Upper lobe of left lung (tissue), 6 donors: Measurements from ENCODE around the gene BPI. TPM values are rescaled to one million over a fixed set of nuclear protein-coding genes. Genes with fewer than 3 reads are reported as not detected.
"Not testable (repeated sequence)": the region's sequence is repeated elsewhere in the genome, so short reads cannot be mapped to it uniquely, and the experiment has no call there.

Source experiments
- ATAC-seq, 2 donors: fragments of 200-7000 bp; cut with Tn5 transposase; one replicate each; pipeline ENCODE4 v1.9.1; 2022; ENCODE audit warnings: mild to moderate bottlenecking in 2 of 2, moderate library complexity in 2 of 2; ENCODE audit not compliant: low FRiP score in 2 of 2
- DNase-seq, 2 donors: peaks; one replicate each; pipeline ENCODE4 v3.0.0-alpha.2; 2019 to 2020
- H3K27ac ChIP-seq, 4 donors: fragments of 200-600 bp; sonication (generic); one replicate each; pipeline ENCODE4 v1.5.1; 2016 to 2019
- H3K27me3 ChIP-seq, 4 donors: fragments of 200-600 bp; sonication (generic); one replicate each; pipeline ENCODE4 v1.5.1; 2017 to 2019
- H3K36me3 ChIP-seq, 4 donors: fragments of 200-600 bp; sonication (generic); one replicate each; pipeline ENCODE4 v1.5.1; 2016 to 2019
- H3K4me1 ChIP-seq, 4 donors: fragments of 200-600 bp; sonication (generic); one replicate each; pipeline ENCODE4 v1.5.1; 2018 to 2019
- H3K4me3 ChIP-seq, 4 donors: fragments of 200-600 bp; sonication (generic); one replicate each; pipeline ENCODE4 v1.5.1; 2017 to 2019; ENCODE audit warnings: mild to moderate bottlenecking in 2 of 4, moderate library complexity in 1 of 4
- H3K9me3 ChIP-seq, 4 donors: fragments of 200-600 bp; sonication (generic); one replicate each; pipeline ENCODE4 v1.5.1; 2018 to 2019
- EP300 ChIP-seq, 4 donors: sonication (generic); formaldehyde crosslinking; IDR thresholded peaks; one replicate each; pipeline ENCODE4 v1.5.1; 2017; ENCODE audit warnings: antibody characterized with exemption in 4 of 4, control low read depth in 2 of 4
- POLR2A ChIP-seq, 4 donors: fragments of 450-650 bp; IDR thresholded peaks; one replicate each; pipeline ENCODE4 v1.5.1; 2016 to 2017; ENCODE audit warnings: antibody characterized with exemption in 4 of 4, mild to moderate bottlenecking in 2 of 4
- POLR2AphosphoS5 ChIP-seq, 2 donors: sonication (generic); formaldehyde crosslinking; IDR thresholded peaks; one replicate each; pipeline ENCODE4 v1.5.1; 2017; ENCODE audit warnings: antibody characterized with exemption in 2 of 2
- WGBS, 2 donors: methylation state at CpG; one replicate each; pipeline ENCODE4 v1.1.5; 2017 to 2018; 5-methylcytosine and 5-hydroxymethylcytosine counted together
- total RNA-seq, 6 donors: library from RNA; depleted of rRNA in 4 of 6; stranded (reverse); fragments of >200 nt in 4 of 6; gene quantifications; one replicate each; pipeline versions ENCODE4 v1.1.0 to v1.2.1, GENCODE V29; 2016 to 2021
- TF ChIP-seq, protein P1 (sequence below), 6 experiments: fragments of 450-650 bp in 4 of 6; fragments of 200-600 bp in 2 of 6; sonication (generic) in 2 of 6; IDR thresholded peaks; one replicate each; pipeline ENCODE4 v1.5.1; 2016 to 2019; ENCODE audit warnings: antibody characterized with exemption in 6 of 6
- donor health status: DM: no; HTN: no; CAD: no; lungs with moderate emphysema.
- donor health status: DM: no; HTN: yes; CAD: no; lungs with severe emphysema.

BPI gene
- total RNA-seq = 1 to 10 TPM in 1 of 6 donors, under 1 TPM in 4, not detected in 1; 0.14 to 6.3 (median 0.67) TPM

DNA sequence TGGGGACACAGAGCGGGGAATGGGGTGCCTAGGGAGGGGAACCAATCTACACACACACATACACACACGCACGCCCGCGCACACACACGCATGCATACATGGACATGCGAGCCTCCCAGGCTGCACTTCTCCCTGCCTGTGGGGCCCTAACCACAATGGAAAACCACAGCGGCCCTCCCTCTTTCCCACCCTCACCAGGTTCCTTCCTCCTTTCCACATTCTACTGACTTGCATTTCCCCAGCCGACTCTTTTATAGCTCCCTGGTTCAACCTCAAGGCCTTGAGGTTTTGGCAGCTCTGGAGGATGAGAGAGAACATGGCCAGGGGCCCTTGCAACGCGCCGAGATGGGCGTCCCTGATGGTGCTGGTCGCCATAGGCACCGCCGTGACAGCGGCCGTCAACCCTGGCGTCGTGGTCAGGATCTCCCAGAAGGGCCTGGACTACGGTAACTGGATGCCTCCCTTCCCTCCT lies at the start of gene BPI:
TSS of gene BPI (plus strand) at position 249 of the 472 bp plus-strand sequence. CDS start at position 317, 68 bp downstream.
- ATAC-seq (peak; percentile 55 to 63), DNase-seq (peak; percentile 73)
- TF ChIP-seq POLR2A (IDR thresholded peaks at IDR 0.05) (no peak), EP300 (IDR thresholded peaks at IDR 0.05) (no peak), POLR2AphosphoS5 (IDR thresholded peaks at IDR 0.05) (peak in 1 of 2 donors; percentile 31)
- TF ChIP-seq, protein P1, sequence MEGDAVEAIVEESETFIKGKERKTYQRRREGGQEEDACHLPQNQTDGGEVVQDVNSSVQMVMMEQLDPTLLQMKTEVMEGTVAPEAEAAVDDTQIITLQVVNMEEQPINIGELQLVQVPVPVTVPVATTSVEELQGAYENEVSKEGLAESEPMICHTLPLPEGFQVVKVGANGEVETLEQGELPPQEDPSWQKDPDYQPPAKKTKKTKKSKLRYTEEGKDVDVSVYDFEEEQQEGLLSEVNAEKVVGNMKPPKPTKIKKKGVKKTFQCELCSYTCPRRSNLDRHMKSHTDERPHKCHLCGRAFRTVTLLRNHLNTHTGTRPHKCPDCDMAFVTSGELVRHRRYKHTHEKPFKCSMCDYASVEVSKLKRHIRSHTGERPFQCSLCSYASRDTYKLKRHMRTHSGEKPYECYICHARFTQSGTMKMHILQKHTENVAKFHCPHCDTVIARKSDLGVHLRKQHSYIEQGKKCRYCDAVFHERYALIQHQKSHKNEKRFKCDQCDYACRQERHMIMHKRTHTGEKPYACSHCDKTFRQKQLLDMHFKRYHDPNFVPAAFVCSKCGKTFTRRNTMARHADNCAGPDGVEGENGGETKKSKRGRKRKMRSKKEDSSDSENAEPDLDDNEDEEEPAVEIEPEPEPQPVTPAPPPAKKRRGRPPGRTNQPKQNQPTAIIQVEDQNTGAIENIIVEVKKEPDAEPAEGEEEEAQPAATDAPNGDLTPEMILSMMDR (IDR thresholded peaks at IDR 0.05) = no peak
- H3K36me3 ChIP-seq = no peaks in the 10 kb centered on the region
- H3K9me3 ChIP-seq = no peaks in the 10 kb centered on the region
- 54 to 66% methylated on average over 18 to 21 of the region's 21 CpGs for WGBS, 2 donors
- H3K4me3 ChIP-seq = no peak within 1 kb of the TSS
- peak within 1 kb of the TSS in 2 of 4 donors; percentile 27 to 64 for H3K27ac ChIP-seq
- H3K27me3 ChIP-seq = no peaks in the 10 kb centered on the region
- peaks cover 3 to 15% (median 7%) of the 10 kb centered on the region in 4 donors for H3K4me1 ChIP-seq

DNA sequence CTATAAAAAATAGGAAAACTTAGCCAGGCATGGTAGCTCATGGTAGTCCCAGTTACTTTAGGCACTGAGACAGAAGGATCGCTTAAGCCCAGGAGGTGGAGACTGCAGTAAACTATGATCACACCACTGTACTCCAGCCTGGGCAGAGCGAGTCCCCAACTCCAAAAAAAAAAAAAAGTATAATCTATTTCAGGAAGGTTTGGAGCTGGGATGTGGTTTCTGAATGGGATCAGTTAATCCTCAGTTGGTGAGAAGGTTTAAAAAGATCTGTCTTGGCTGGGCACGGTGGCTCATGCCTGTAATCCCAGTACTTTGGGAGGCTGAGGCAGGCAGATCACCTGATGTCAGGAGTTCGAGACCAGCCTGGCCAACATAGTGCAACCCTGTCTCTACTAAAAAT lies 49.3 kb upstream of the BPI start:
- H3K27ac ChIP-seq, DNase-seq, ATAC-seq, H3K4me1 ChIP-seq, H3K36me3 ChIP-seq, H3K4me3 ChIP-seq, H3K9me3 ChIP-seq, H3K27me3 ChIP-seq: not testable (repeated sequence)
- WGBS, 2 donors = 89 to 93% methylated on average over 4 of the region's 4 CpGs

DNA sequence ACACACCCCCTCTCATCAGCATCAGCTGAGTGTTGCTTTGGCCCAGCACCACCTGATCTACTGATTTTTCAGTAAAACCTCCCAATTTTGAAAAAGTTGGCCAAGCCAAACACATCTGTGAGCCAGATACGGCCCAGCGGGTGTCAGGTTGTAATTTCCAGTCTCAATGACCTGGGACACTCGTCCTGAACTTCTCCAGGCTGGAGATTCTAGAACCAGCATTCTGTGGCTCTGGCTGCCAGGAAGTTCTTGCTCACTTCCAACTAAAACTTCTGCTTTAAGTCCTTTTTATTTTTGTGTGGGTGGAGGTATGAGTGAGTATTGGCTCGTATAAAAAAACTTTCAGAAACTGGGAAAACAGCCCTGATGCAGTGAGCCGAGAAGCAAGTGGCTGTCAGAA lies 48.6 kb upstream of the BPI start:
- TF ChIP-seq EP300 (IDR thresholded peaks at IDR 0.05) = no peak
- no peak overlapping the region for H3K27ac ChIP-seq
- no peak overlapping the region for H3K4me3 ChIP-seq
- ATAC-seq = peak in 1 of 2 donors; percentile 39
- peaks cover 0 to 3% (median under 1%) of the 10 kb centered on the region in 4 donors for H3K4me1 ChIP-seq
- no peaks in the 10 kb centered on the region for H3K36me3 ChIP-seq
- peaks cover 0 to 6% (median 3%) of the 10 kb centered on the region in 4 donors for H3K27me3 ChIP-seq
- WGBS, 2 donors = 71 to 72% methylated on average over 5 of the region's 5 CpGs
- no peaks in the 10 kb centered on the region for H3K9me3 ChIP-seq
- no peak for DNase-seq

DNA sequence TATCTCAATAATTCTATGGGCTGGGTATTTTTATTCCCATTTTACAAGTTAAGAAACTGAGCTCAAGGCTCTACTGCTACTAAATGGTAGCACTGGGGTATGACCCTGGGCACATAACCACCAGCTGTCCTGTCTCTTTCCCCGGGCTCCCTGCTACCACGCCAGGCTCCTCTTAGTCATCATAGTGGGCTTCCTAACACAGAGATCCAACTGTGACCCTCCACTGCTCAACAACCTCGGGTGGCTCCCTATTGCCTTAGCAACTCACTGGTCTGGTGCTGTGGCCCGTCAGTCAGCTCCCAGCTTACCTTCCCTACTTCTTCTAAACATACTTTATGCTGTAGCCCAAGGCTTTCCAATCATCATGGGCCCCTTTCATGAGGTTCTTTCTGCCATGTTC lies 47.9 kb upstream of the BPI start:
- no peak overlapping the region for H3K4me3 ChIP-seq
- TF ChIP-seq POLR2AphosphoS5 (IDR thresholded peaks at IDR 0.05) = no peak
- TF ChIP-seq, protein P1 (IDR thresholded peaks at IDR 0.05) = no peak
- TF ChIP-seq POLR2A (IDR thresholded peaks at IDR 0.05) = no peak
- no peak for TF ChIP-seq EP300 (IDR thresholded peaks at IDR 0.05)
- no peaks in the 10 kb centered on the region for H3K9me3 ChIP-seq
- no peak for ATAC-seq
- H3K36me3 ChIP-seq = no peaks in the 10 kb centered on the region
- no peak overlapping the region for H3K27ac ChIP-seq
- WGBS, 2 donors = 82 to 85% methylated on average over 4 of the region's 4 CpGs
- no peak for DNase-seq
- peaks cover 0 to 10% (median 2%) of the 10 kb centered on the region in 4 donors for H3K4me1 ChIP-seq
- H3K27me3 ChIP-seq = peaks cover 0 to 11% (median 6%) of the 10 kb centered on the region in 4 donors

DNA sequence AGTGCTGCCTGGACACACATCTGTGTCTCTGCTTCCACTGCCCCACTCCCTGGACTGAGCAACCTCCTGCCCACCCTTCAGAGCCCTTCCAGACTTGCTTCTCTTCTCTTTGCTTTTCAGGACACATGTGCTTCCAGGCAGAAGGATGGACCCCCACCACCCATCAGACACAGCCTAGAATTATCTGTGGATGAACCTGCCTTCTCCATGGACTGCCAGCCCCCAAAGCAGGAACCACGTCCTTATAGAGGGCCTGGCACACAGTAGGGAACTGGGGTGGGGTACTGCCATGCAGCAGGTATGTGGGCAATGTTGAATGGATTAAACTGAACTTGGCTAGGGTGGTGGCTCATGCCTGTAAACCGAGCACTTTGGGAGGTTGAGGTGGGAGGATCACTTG lies 47.0 kb upstream of the BPI start:
- DNase-seq (no peak), ATAC-seq (no peak)
- no peaks in the 10 kb centered on the region for H3K9me3 ChIP-seq
- no peaks in the 10 kb centered on the region for H3K36me3 ChIP-seq
- TF ChIP-seq, protein P1 (IDR thresholded peaks at IDR 0.05) = no peak
- TF ChIP-seq POLR2AphosphoS5 (IDR thresholded peaks at IDR 0.05) = no peak
- TF ChIP-seq EP300 (IDR thresholded peaks at IDR 0.05) = no peak
- no peak for TF ChIP-seq POLR2A (IDR thresholded peaks at IDR 0.05)
- WGBS, 2 donors = 74 to 100% methylated on average over 2 of the region's 2 CpGs
- peaks cover 0 to 10% (median 2%) of the 10 kb centered on the region in 4 donors for H3K4me1 ChIP-seq
- peaks cover 0 to 11% (median 6%) of the 10 kb centered on the region in 4 donors for H3K27me3 ChIP-seq
- H3K27ac ChIP-seq = no peak overlapping the region
- H3K4me3 ChIP-seq = no peak overlapping the region
